ENCODE results near the gene ZNF518A.

DNA sequence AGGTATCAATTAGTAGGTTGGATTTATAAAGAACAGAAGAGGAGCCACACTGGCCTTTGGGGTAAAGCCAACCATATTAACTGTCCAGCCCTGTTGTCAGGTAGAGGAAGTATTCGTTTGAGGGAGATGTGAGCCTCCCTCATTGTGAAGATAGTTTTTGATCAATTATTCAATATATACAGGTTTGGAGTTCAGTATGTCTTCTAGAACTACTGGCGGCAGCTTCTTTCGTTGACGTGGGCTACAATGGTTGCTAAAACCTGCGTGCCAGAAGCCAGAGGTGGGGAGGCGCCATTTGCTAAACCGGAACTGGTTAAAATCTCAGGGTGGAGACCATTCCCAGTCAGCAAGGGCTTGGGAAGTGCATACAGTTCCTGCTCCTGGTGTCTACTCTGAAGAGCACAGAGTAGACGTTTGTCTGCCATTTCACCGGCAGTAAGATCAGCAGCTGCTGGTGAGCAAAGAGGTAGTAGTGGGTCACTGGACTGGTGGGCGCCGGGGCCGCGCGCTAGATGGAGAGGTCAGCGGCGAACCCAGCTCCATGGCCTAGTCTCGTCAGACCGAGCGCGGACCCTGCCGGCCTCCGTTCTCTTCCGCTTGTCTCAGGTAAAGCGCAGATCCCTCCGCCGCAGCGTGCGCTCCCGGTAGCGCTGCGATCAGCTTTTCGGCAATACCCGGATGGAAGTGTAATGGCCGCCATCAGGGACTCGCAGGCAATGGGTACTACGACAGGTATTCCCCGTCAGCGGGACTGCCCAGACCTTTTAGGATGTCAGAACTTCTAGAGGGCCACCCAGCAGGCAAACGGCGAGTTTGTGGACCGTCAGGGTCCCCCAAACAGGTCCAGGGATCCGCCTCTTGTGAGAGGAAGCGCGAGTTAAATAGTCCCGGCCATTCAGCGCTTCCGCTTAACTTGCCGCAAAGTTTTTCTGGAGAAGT is at the start of gene ZNF518A:
- TF ChIP-seq EZH2 (IDR thresholded peaks at IDR 0.05; ENCODE audit: insufficient read depth, poor library complexity, severe bottlenecking) (no peak), EZH2phosphoT487 (IDR thresholded peaks at IDR 0.05; ENCODE audit: insufficient read depth, low read depth) (no peak)

Measured in GM23248 (cell line).